Upper lobe of left lung (tissue), 6 donors: ENCODE measurements around the gene CHRNA10. TPM values are rescaled to one million over a fixed set of nuclear protein-coding genes. Genes with fewer than 3 reads are reported as not detected.

Experiments used
- ATAC-seq, 2 donors: fragments of 200-7000 bp; cut with Tn5 transposase; one replicate each; pipeline ENCODE4 v1.9.1; 2022; ENCODE audit warnings: mild to moderate bottlenecking in 2 of 2, moderate library complexity in 2 of 2; ENCODE audit not compliant: low FRiP score in 2 of 2
- DNase-seq, 2 donors: peaks; one replicate each; pipeline ENCODE4 v3.0.0-alpha.2; 2019 to 2020
- H3K27ac ChIP-seq, 4 donors: fragments of 200-600 bp; sonication (generic); one replicate each; pipeline ENCODE4 v1.5.1; 2016 to 2019
- H3K27me3 ChIP-seq, 4 donors: fragments of 200-600 bp; sonication (generic); one replicate each; pipeline ENCODE4 v1.5.1; 2017 to 2019
- H3K36me3 ChIP-seq, 4 donors: fragments of 200-600 bp; sonication (generic); one replicate each; pipeline ENCODE4 v1.5.1; 2016 to 2019
- H3K4me1 ChIP-seq, 4 donors: fragments of 200-600 bp; sonication (generic); one replicate each; pipeline ENCODE4 v1.5.1; 2018 to 2019
- H3K4me3 ChIP-seq, 4 donors: fragments of 200-600 bp; sonication (generic); one replicate each; pipeline ENCODE4 v1.5.1; 2017 to 2019; ENCODE audit warnings: mild to moderate bottlenecking in 2 of 4, moderate library complexity in 1 of 4
- H3K9me3 ChIP-seq, 4 donors: fragments of 200-600 bp; sonication (generic); one replicate each; pipeline ENCODE4 v1.5.1; 2018 to 2019
- CTCF ChIP-seq, 6 experiments: fragments of 450-650 bp in 4 of 6; fragments of 200-600 bp in 2 of 6; sonication (generic) in 2 of 6; IDR thresholded peaks; one replicate each; pipeline ENCODE4 v1.5.1; 2016 to 2019; ENCODE audit warnings: antibody characterized with exemption in 6 of 6
- EP300 ChIP-seq, 4 donors: sonication (generic); formaldehyde crosslinking; IDR thresholded peaks; one replicate each; pipeline ENCODE4 v1.5.1; 2017; ENCODE audit warnings: antibody characterized with exemption in 4 of 4, control low read depth in 2 of 4
- POLR2A ChIP-seq, 4 donors: fragments of 450-650 bp; IDR thresholded peaks; one replicate each; pipeline ENCODE4 v1.5.1; 2016 to 2017; ENCODE audit warnings: antibody characterized with exemption in 4 of 4, mild to moderate bottlenecking in 2 of 4
- POLR2AphosphoS5 ChIP-seq, 2 donors: sonication (generic); formaldehyde crosslinking; IDR thresholded peaks; one replicate each; pipeline ENCODE4 v1.5.1; 2017; ENCODE audit warnings: antibody characterized with exemption in 2 of 2
- WGBS, 2 donors: methylation state at CpG; one replicate each; pipeline ENCODE4 v1.1.5; 2017 to 2018; 5-methylcytosine and 5-hydroxymethylcytosine counted together
- total RNA-seq, 6 donors: library from RNA; depleted of rRNA in 4 of 6; stranded (reverse); fragments of >200 nt in 4 of 6; gene quantifications; one replicate each; pipeline versions ENCODE4 v1.1.0 to v1.2.1, GENCODE V29; 2016 to 2021
- donor health status: DM: no; HTN: no; CAD: no; lungs with moderate emphysema.
- donor health status: DM: no; HTN: yes; CAD: no; lungs with severe emphysema.

CHRNA10 gene
- total RNA-seq, 6 donors from 2014 or later: 0.89 to 6.3 (median 2.3) TPM; not detected in 1

GRCh38 chr11:3707176-3707575 lies 36.0 kb upstream of the CHRNA10 start:
- ATAC-seq (no peak), DNase-seq (no peak)
- Histone ChIP-seq H3K27ac (no peak overlapping the region), H3K36me3 (peaks cover 22 to 87% (median 46%) of the 10 kb centered on the region in 4 donors), H3K9me3 (no peaks in the 10 kb centered on the region), H3K4me3 (no peak overlapping the region), H3K27me3 (no peaks in the 10 kb centered on the region), H3K4me1 (peaks cover 0 to 6% (median 1%) of the 10 kb centered on the region in 4 donors)
- WGBS, 2 donors: 93 to 96% methylated on average over 2 of the region's 2 CpGs
- TF ChIP-seq CTCF (IDR thresholded peaks at IDR 0.05): no peak
- no peak for TF ChIP-seq EP300 (IDR thresholded peaks at IDR 0.05)

- Histone ChIP-seq H3K9me3 (no peaks in the 10 kb centered on the region), H3K4me3 (no peak overlapping the region), H3K27ac (no peak overlapping the region), H3K4me1 (no peaks in the 10 kb centered on the region), H3K27me3 (no peaks in the 10 kb centered on the region), H3K36me3 (peaks cover 36 to 91% (median 68%) of the 10 kb centered on the region in 4 donors)
- DNase-seq (no peak), ATAC-seq (no peak)
- TF ChIP-seq CTCF (IDR thresholded peaks at IDR 0.05): no peak
- no peak for TF ChIP-seq EP300 (IDR thresholded peaks at IDR 0.05)
- TF ChIP-seq POLR2A (IDR thresholded peaks at IDR 0.05): no peak
- TF ChIP-seq POLR2AphosphoS5 (IDR thresholded peaks at IDR 0.05): no peak
- 85 to 91% methylated on average over 3 of the region's 3 CpGs for WGBS, 2 donors
Measured at GRCh38 chr11:3703383-3703782, 32.2 kb upstream of the CHRNA10 start.

- Histone ChIP-seq H3K4me1 (no peaks in the 10 kb centered on the region), H3K36me3 (peaks cover 55 to 98% (median 77%) of the 10 kb centered on the region in 4 donors), H3K4me3 (no peak overlapping the region), H3K9me3 (no peaks in the 10 kb centered on the region), H3K27ac (no peak overlapping the region), H3K27me3 (no peaks in the 10 kb centered on the region)
- no peak for DNase-seq
- ATAC-seq: no peak
- WGBS, 2 donors: 84 to 96% methylated on average over 2 of the region's 2 CpGs
- TF ChIP-seq POLR2A (IDR thresholded peaks at IDR 0.05) (no peak), EP300 (IDR thresholded peaks at IDR 0.05) (no peak), CTCF (IDR thresholded peaks at IDR 0.05) (no peak), POLR2AphosphoS5 (IDR thresholded peaks at IDR 0.05) (no peak)
Measured at GRCh38 chr11:3700910-3701309, 29.7 kb upstream of the CHRNA10 start.

GRCh38 chr11:3700410-3700809 lies 29.2 kb upstream of the CHRNA10 start:
- DNase-seq (no peak), ATAC-seq (no peak)
- no peaks in the 10 kb centered on the region for H3K9me3 ChIP-seq
- H3K27me3 ChIP-seq: no peaks in the 10 kb centered on the region
- H3K36me3 ChIP-seq: peaks cover 60 to 98% (median 78%) of the 10 kb centered on the region in 4 donors
- no peak overlapping the region for H3K27ac ChIP-seq
- 89 to 98% methylated on average over 2 of the region's 2 CpGs for WGBS, 2 donors
- no peak for TF ChIP-seq POLR2A (IDR thresholded peaks at IDR 0.05)
- no peak for TF ChIP-seq CTCF (IDR thresholded peaks at IDR 0.05)
- TF ChIP-seq EP300 (IDR thresholded peaks at IDR 0.05): no peak
- TF ChIP-seq POLR2AphosphoS5 (IDR thresholded peaks at IDR 0.05): no peak
- H3K4me1 ChIP-seq: no peaks in the 10 kb centered on the region
- no peak overlapping the region for H3K4me3 ChIP-seq

- H3K36me3 ChIP-seq: peaks cover 42 to 95% (median 77%) of the 10 kb centered on the region in 4 donors
- ATAC-seq (no peak), DNase-seq (no peak)
- H3K4me3 ChIP-seq: no peak overlapping the region
- TF ChIP-seq POLR2AphosphoS5 (IDR thresholded peaks at IDR 0.05) (no peak), EP300 (IDR thresholded peaks at IDR 0.05) (no peak), POLR2A (IDR thresholded peaks at IDR 0.05) (no peak), CTCF (IDR thresholded peaks at IDR 0.05) (no peak)
- WGBS, 2 donors: 87 to 91% methylated on average over 4 of the region's 4 CpGs
- H3K9me3 ChIP-seq: no peaks in the 10 kb centered on the region
- H3K27me3 ChIP-seq: no peaks in the 10 kb centered on the region
- no peak overlapping the region for H3K27ac ChIP-seq
- H3K4me1 ChIP-seq: peaks cover 0 to 10% (median 6%) of the 10 kb centered on the region in 4 donors
Measured at GRCh38 chr11:3686751-3687150, 15.6 kb upstream of the CHRNA10 start.
